ENCODE measurements around the gene PLCB3. TPM values are rescaled to one million over a fixed set of nuclear protein-coding genes. Genes with fewer than 3 reads are reported as not detected.

Gene PLCB3
- total RNA-seq, 4 donors from 2014 or later: 16.2 to 33.2 (median 25.1) TPM

- Histone ChIP-seq H3K27me3 (no peaks in the 10 kb centered on the region), H3K4me1 (no peaks in the 10 kb centered on the region), H3K27ac (no peak overlapping the region), H3K4me3 (no peak overlapping the region), H3K9me3 (no peaks in the 10 kb centered on the region), H3K36me3 (peaks cover 0 to 98% of the 10 kb centered on the region in 2 donors)
- ATAC-seq: no peak
- TF ChIP-seq POLR2A (IDR thresholded peaks at IDR 0.05): no peak
- no peak for TF ChIP-seq EP300 (IDR thresholded peaks at IDR 0.05)
- TF ChIP-seq POLR2AphosphoS5 (IDR thresholded peaks at IDR 0.05): no peak
- TF ChIP-seq CTCF (IDR thresholded peaks at IDR 0.05): no peak
- 76 to 93% methylated on average over 2 to 4 of the region's 4 CpGs for WGBS, 2 donors (ENCODE audit: low coverage in 1 of 2)
These were observed 8.3 kb downstream of the PLCB3 start for GRCh38 chr11:64259533-64260067.

- H3K36me3 ChIP-seq: peaks cover 0 to 98% of the 10 kb centered on the region in 2 donors
- no peak for ATAC-seq
- TF ChIP-seq EP300 (IDR thresholded peaks at IDR 0.05): no peak
- TF ChIP-seq CTCF (IDR thresholded peaks at IDR 0.05): no peak
- TF ChIP-seq POLR2A (IDR thresholded peaks at IDR 0.05): no peak
- TF ChIP-seq POLR2AphosphoS5 (IDR thresholded peaks at IDR 0.05): no peak
These were observed 8.9 kb downstream of the PLCB3 start for GRCh38 chr11:64260147-64260708.

DNA sequence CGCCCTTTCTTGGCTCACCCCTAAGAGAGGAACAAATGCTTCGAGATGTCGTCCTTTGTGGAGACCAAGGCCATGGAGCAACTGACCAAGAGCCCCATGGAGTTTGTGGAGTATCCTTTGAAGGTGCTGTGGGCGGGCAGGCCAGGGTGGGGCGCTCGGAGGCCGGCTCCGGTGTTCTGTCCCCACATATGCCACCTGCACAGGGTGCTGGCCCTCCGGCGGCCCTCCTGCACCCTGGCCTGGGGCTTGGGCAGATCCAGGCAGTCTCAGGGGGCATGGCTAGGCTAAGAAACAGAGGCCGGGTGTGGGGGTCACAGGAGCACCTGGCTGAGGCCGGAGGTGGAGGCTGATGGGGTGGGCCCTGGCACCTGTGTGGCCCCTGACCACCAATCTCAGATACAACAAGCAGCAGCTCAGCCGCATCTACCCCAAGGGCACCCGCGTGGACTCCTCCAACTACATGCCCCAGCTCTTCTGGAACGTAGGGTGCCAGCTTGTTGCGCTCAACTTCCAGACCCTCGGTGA, 10.3 kb downstream of the PLCB3 start:
- 76% methylated on average over 5 of the region's 18 CpGs; no CpG with 5 or more reads in 1 of the 2 donors for WGBS, 2 donors (ENCODE audit: low coverage in 1 of 2)
- Histone ChIP-seq H3K9me3 (no peaks in the 10 kb centered on the region), H3K36me3 (peaks cover 0 to 98% of the 10 kb centered on the region in 2 donors), H3K27ac (no peak overlapping the region), H3K4me1 (no peaks in the 10 kb centered on the region), H3K27me3 (no peaks in the 10 kb centered on the region), H3K4me3 (no peak overlapping the region)
- no peak for TF ChIP-seq POLR2A (IDR thresholded peaks at IDR 0.05)
- ATAC-seq: no peak

More at GRCh38 chr11:64260147-64260708, 8.9 kb downstream of the PLCB3 start:
- Histone ChIP-seq H3K4me3 (no peak overlapping the region), H3K27ac (no peak overlapping the region), H3K4me1 (no peaks in the 10 kb centered on the region), H3K27me3 (no peaks in the 10 kb centered on the region), H3K9me3 (no peaks in the 10 kb centered on the region)
- WGBS, 2 donors (ENCODE audit: low coverage in 1 of 2): 97 to 100% methylated on average over 3 to 4 of the region's 6 CpGs

GRCh38 chr11:64262271-64263002, 11.1 kb downstream of the PLCB3 start:
- no peak for TF ChIP-seq POLR2A (IDR thresholded peaks at IDR 0.05)
- no peak for TF ChIP-seq POLR2AphosphoS5 (IDR thresholded peaks at IDR 0.05)
- no peak for TF ChIP-seq CTCF (IDR thresholded peaks at IDR 0.05)
- TF ChIP-seq EP300 (IDR thresholded peaks at IDR 0.05): no peak
- no peak for ATAC-seq
- Histone ChIP-seq H3K36me3 (peaks cover 0 to 97% of the 10 kb centered on the region in 2 donors), H3K27ac (no peak overlapping the region), H3K27me3 (no peaks in the 10 kb centered on the region), H3K4me3 (no peak overlapping the region), H3K4me1 (peaks cover 0 to 5% (median 0%) of the 10 kb centered on the region in 3 donors), H3K9me3 (no peaks in the 10 kb centered on the region)
- WGBS, 2 donors (ENCODE audit: low coverage in 1 of 2): 100% methylated on average over 2 of the region's 42 CpGs; no CpG with 5 or more reads in 1 of the 2 donors
